ENCODE results near the gene CCDC85C.

DNA sequence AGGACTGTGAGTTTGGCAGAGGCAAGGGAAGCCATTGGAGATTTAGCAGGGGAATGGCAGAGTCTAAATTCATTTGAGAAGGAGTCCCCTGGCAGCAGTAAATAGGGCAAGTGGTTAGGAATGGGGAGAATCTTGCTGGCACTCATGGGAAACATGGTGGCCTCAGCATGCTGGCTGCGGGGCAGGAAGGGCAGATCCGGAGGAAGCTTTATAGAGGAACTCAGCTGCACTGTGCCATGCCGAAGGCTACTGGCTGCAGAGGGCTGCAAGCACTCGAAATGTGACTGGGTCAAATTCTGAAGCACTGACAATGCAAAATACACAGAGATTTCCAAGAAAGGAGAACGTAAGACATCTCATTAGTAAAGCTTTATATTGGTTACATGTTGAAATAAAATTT lies 98.9 kb downstream of the CCDC85C start:
- TF ChIP-seq, protein P1, sequence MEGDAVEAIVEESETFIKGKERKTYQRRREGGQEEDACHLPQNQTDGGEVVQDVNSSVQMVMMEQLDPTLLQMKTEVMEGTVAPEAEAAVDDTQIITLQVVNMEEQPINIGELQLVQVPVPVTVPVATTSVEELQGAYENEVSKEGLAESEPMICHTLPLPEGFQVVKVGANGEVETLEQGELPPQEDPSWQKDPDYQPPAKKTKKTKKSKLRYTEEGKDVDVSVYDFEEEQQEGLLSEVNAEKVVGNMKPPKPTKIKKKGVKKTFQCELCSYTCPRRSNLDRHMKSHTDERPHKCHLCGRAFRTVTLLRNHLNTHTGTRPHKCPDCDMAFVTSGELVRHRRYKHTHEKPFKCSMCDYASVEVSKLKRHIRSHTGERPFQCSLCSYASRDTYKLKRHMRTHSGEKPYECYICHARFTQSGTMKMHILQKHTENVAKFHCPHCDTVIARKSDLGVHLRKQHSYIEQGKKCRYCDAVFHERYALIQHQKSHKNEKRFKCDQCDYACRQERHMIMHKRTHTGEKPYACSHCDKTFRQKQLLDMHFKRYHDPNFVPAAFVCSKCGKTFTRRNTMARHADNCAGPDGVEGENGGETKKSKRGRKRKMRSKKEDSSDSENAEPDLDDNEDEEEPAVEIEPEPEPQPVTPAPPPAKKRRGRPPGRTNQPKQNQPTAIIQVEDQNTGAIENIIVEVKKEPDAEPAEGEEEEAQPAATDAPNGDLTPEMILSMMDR (conservative IDR thresholded peaks at IDR 0.05; ENCODE audit: low read depth, low read length) = no peak
- TF ChIP-seq EZH2 (IDR thresholded peaks at IDR 0.05; ENCODE audit: low read length, unreplicated experiment) = no peak

All from PC-3 (cell line).